GM23248 (cell line): Measurements from ENCODE around the gene L3MBTL1. TPM values are rescaled to one million over a fixed set of nuclear protein-coding genes. Genes with fewer than 3 reads are reported as not detected.

ENCODE experiments used
- DNase-seq: peaks from one replicate; pipeline ENCODE4 v3.0.0-alpha.2; 2015
- H2AFZ ChIP-seq: fragments of 200-600 bp; sonication (generic); 2 replicates; pipeline ENCODE4 v1.6.1; 2016; ENCODE audit warnings: antibody characterized with exemption
- H3F3A ChIP-seq: fragments of 200-600 bp; sonication (generic); 2 replicates; pipeline ENCODE4 v1.6.1; 2016; ENCODE audit warnings: mild to moderate bottlenecking, antibody characterized with exemption, mixed run types; ENCODE audit not compliant: insufficient read depth
- H3K27ac ChIP-seq: fragments of 200-600 bp; sonication (generic); 2 replicates; pipeline ENCODE4 v1.5.1; 2016; ENCODE audit warnings: mild to moderate bottlenecking
- H3K27me3 ChIP-seq: fragments of 200-600 bp; sonication (generic); replicated peaks from 2 replicates; pipeline ENCODE4 v1.6.1; 2016; ENCODE audit warnings: mild to moderate bottlenecking; ENCODE audit not compliant: insufficient read depth
- H3K36me3 ChIP-seq: fragments of 200-600 bp; sonication (generic); 2 replicates; pipeline ENCODE4 v1.6.1; 2016; ENCODE audit warnings: low read depth, mild to moderate bottlenecking
- H3K4me1 ChIP-seq: fragments of 200-600 bp; sonication (generic); 2 replicates; pipeline ENCODE4 v1.6.1; 2016; ENCODE audit warnings: mild to moderate bottlenecking; ENCODE audit not compliant: insufficient read depth
- H3K4me2 ChIP-seq: fragments of 200-600 bp; sonication (generic); one replicate; pipeline ENCODE4 v1.6.1; 2016; ENCODE audit warnings: mild to moderate bottlenecking; ENCODE audit not compliant: unreplicated experiment
- H3K4me3 ChIP-seq: fragments of 200-600 bp; sonication (generic); 2 replicates; pipeline ENCODE4 v1.5.1; 2016; ENCODE audit warnings: mild to moderate bottlenecking
- H3K79me2 ChIP-seq: fragments of 200-600 bp; sonication (generic); 2 replicates; pipeline ENCODE4 v1.6.1; 2016; ENCODE audit warnings: mild to moderate bottlenecking; ENCODE audit not compliant: insufficient read depth
- H3K9ac ChIP-seq: fragments of 200-600 bp; sonication (generic); 2 replicates; pipeline ENCODE4 v1.6.1; 2016; ENCODE audit warnings: mild to moderate bottlenecking
- H3K9me2 ChIP-seq: fragments of 200-600 bp; sonication (generic); 2 replicates; pipeline ENCODE4 v1.6.1; 2016; ENCODE audit warnings: mixed run types, mild to moderate bottlenecking, moderate library complexity; ENCODE audit not compliant: insufficient read depth
- H3K9me3 ChIP-seq: fragments of 200-600 bp; sonication (generic); one replicate; pipeline ENCODE4 v1.6.1; 2017; ENCODE audit warnings: low read depth
- H4K20me1 ChIP-seq: fragments of 200-600 bp; sonication (generic); 2 replicates; pipeline ENCODE4 v1.6.0; 2016; ENCODE audit not compliant: insufficient read depth
- EZH2 ChIP-seq: fragments of 200-600 bp; sonication (generic); IDR thresholded peaks from 2 replicates; pipeline ENCODE4 v1.6.1; 2018; ENCODE audit warnings: antibody characterized with exemption, mild to moderate bottlenecking; ENCODE audit not compliant: insufficient read depth, poor library complexity, severe bottlenecking
- EZH2phosphoT487 ChIP-seq: fragments of 200-600 bp; sonication (generic); IDR thresholded peaks from 2 replicates; pipeline ENCODE4 v1.6.1; 2018; ENCODE audit warnings: antibody characterized with exemption, moderate library complexity, mild to moderate bottlenecking, low read depth; ENCODE audit not compliant: insufficient read depth
- WGBS, 2 experiments: methylation state at CpG; one replicate each; pipeline ENCODE4 v1.1.6; 2015 to 2017; ENCODE audit warnings: low lambda C conversion rate in 2 of 2, low coverage in 1 of 2; ENCODE audit errors: missing lambda C conversion rate in 2 of 2; 5-methylcytosine and 5-hydroxymethylcytosine counted together
- in situ Hi-C: fragments of 300-500 bp; cut with MboI; formaldehyde crosslinking; loops from 2 replicates; pipeline ENCODE4 v1.15.0; 2020
- polyA plus RNA-seq: library from polyadenylated mRNA; unstranded; fragments of >200 nt; fragmentation: Nextera tagmentation; extraction: Ambion mirVana; gene quantifications from 2 replicates; pipeline ENCODE4 v1.2.1, GENCODE V29; 2016
- total RNA-seq: library from RNA; depleted of rRNA; stranded (reverse); fragments of >200 nt; shearing (Covaris generic); gene quantifications from 2 replicates; pipeline ENCODE4 v1.2.3, GENCODE V29; 2014

The L3MBTL1 gene
- total and polyA plus RNA-seq, 2 experiments from 2014 or later, result 0.22 to 0.35 TPM

- no peak overlapping the region for H3K9ac ChIP-seq
- no peaks in the 10 kb centered on the region for H3K9me3 ChIP-seq
- H3K79me2 ChIP-seq, result no peaks in the 10 kb centered on the region
- no peak overlapping the region for H3K4me2 ChIP-seq
- no peaks in the 10 kb centered on the region for H3F3A ChIP-seq
- H4K20me1 ChIP-seq, result no peaks in the 10 kb centered on the region
- 92 to 97% methylated on average over 5 of the region's 5 CpGs for WGBS, 2 experiments
- no peak for DNase-seq
- H3K4me3 ChIP-seq, result no peak overlapping the region
- H2AFZ ChIP-seq, result no peak overlapping the region
- no peak overlapping the region for H3K27ac ChIP-seq
- peaks cover 7% of the 10 kb centered on the region for H3K4me1 ChIP-seq
- TF ChIP-seq EZH2phosphoT487 (no peak), EZH2 (no peak)
- no peaks in the 10 kb centered on the region for H3K27me3 ChIP-seq
- in situ Hi-C loops, result no loop called here
- no peaks in the 10 kb centered on the region for H3K9me2 ChIP-seq
- no peaks in the 10 kb centered on the region for H3K36me3 ChIP-seq
These were observed 34.7 kb downstream of the L3MBTL1 start for GRCh38 chr20:43542161-43542560.

GRCh38 chr20:43542674-43543073 lies 35.2 kb downstream of the L3MBTL1 start:
- Histone ChIP-seq H3K9me3 (no peaks in the 10 kb centered on the region), H3K36me3 (no peaks in the 10 kb centered on the region), H3K27ac (no peak overlapping the region), H2AFZ (no peak overlapping the region), H3K4me2 (no peak overlapping the region), H3K9me2 (no peaks in the 10 kb centered on the region), H3K79me2 (no peaks in the 10 kb centered on the region), H4K20me1 (no peaks in the 10 kb centered on the region), H3F3A (no peaks in the 10 kb centered on the region), H3K27me3 (no peaks in the 10 kb centered on the region), H3K9ac (no peak overlapping the region), H3K4me3 (no peak overlapping the region), H3K4me1 (peaks cover 7% of the 10 kb centered on the region)
- TF ChIP-seq EZH2 (no peak), EZH2phosphoT487 (no peak)
- no peak for DNase-seq
- WGBS, 2 experiments, result 63 to 65% methylated on average over 4 of the region's 4 CpGs
- in situ Hi-C loops, result no loop called here

- Histone ChIP-seq H3K79me2 (no peaks in the 10 kb centered on the region), H3K9me3 (no peaks in the 10 kb centered on the region), H4K20me1 (no peaks in the 10 kb centered on the region), H2AFZ (no peak overlapping the region), H3K36me3 (no peaks in the 10 kb centered on the region), H3K4me1 (peaks cover 7% of the 10 kb centered on the region), H3K9me2 (no peaks in the 10 kb centered on the region), H3K27ac (no peak overlapping the region), H3K27me3 (no peaks in the 10 kb centered on the region), H3K9ac (no peak overlapping the region), H3K4me3 (no peak overlapping the region), H3F3A (no peaks in the 10 kb centered on the region), H3K4me2 (no peak overlapping the region)
- in situ Hi-C loops, result no loop called here
- DNase-seq, result no peak
- WGBS, 2 experiments, result 75 to 76% methylated on average over 5 of the region's 5 CpGs
- no peak for TF ChIP-seq EZH2phosphoT487
- TF ChIP-seq EZH2, result no peak
These were observed 35.6 kb downstream of the L3MBTL1 start for GRCh38 chr20:43543138-43543537.

GRCh38 chr20:43544501-43544900 lies 37.0 kb downstream of the L3MBTL1 start:
- Histone ChIP-seq H3K9me2 (no peaks in the 10 kb centered on the region), H3F3A (no peaks in the 10 kb centered on the region), H3K36me3 (no peaks in the 10 kb centered on the region), H4K20me1 (no peaks in the 10 kb centered on the region), H3K4me2 (no peak overlapping the region), H3K4me3 (no peak overlapping the region), H2AFZ (no peak overlapping the region), H3K4me1 (peaks cover 7% of the 10 kb centered on the region), H3K9me3 (no peaks in the 10 kb centered on the region), H3K79me2 (no peaks in the 10 kb centered on the region), H3K9ac (no peak overlapping the region), H3K27ac (no peak overlapping the region), H3K27me3 (no peaks in the 10 kb centered on the region)
- DNase-seq, result no peak
- 86 to 92% methylated on average over 8 to 9 of the region's 9 CpGs for WGBS, 2 experiments
- in situ Hi-C loops, result no loop called here
- TF ChIP-seq EZH2 (no peak), EZH2phosphoT487 (no peak)
